SK-N-DZ (cell line): ENCODE data around the gene NSUN2.

Experiments
- DNase-seq: peaks from one replicate; pipeline ENCODE4 v3.0.0-alpha.2; 2015; ENCODE audit warnings: low spot score

The NSUN2 gene

GRCh38 chr5:6644794-6645241, 12.0 kb upstream of the NSUN2 start:
- no peak for DNase-seq

GRCh38 chr5:6642655-6643054, 9.8 kb upstream of the NSUN2 start:
- no peak for DNase-seq

GRCh38 chr5:6638236-6638635, 5.4 kb upstream of the NSUN2 start:
- no peak for DNase-seq

GRCh38 chr5:6637590-6637989, 4.7 kb upstream of the NSUN2 start:
- no peak for DNase-seq

GRCh38 chr5:6637022-6637421, 4.2 kb upstream of the NSUN2 start:
- DNase-seq, result no peak

- DNase-seq, result no peak
These were observed 3.4 kb upstream of the NSUN2 start for GRCh38 chr5:6636293-6636692.

- no peak for DNase-seq
These were observed 2.1 kb upstream of the NSUN2 start for GRCh38 chr5:6634788-6635430.

- DNase-seq, result no peak
These were observed 1.5 kb upstream of the NSUN2 start for GRCh38 chr5:6634306-6634705.

- peak; percentile 34 for DNase-seq
These were observed 813 bp upstream of the NSUN2 start for GRCh38 chr5:6633469-6634245.

GRCh38 chr5:6632324-6632887, 438 bp downstream of the NSUN2 start:
- DNase-seq, result no peak

GRCh38 chr5:6631441-6631840, 1.4 kb downstream of the NSUN2 start:
- DNase-seq, result no peak

- no peak for DNase-seq
These were observed 6.3 kb downstream of the NSUN2 start for GRCh38 chr5:6626508-6626907.

GRCh38 chr5:6623941-6624340, 8.9 kb downstream of the NSUN2 start:
- no peak for DNase-seq

- DNase-seq, result no peak
These were observed 9.6 kb downstream of the NSUN2 start for GRCh38 chr5:6623228-6623627.

- no peak for DNase-seq
These were observed 16.2 kb downstream of the NSUN2 start for GRCh38 chr5:6616632-6617031.

GRCh38 chr5:6615034-6615815, 17.6 kb downstream of the NSUN2 start:
- DNase-seq, result no peak

- DNase-seq, result no peak
These were observed 21.2 kb downstream of the NSUN2 start for GRCh38 chr5:6611334-6612256.

GRCh38 chr5:6608016-6608415, 24.8 kb downstream of the NSUN2 start:
- no peak for DNase-seq

GRCh38 chr5:6607559-6607936, 25.3 kb downstream of the NSUN2 start:
- no peak for DNase-seq

- DNase-seq, result no peak
These were observed 25.8 kb downstream of the NSUN2 start for GRCh38 chr5:6606884-6607558.
